Measurements from ENCODE around the gene CATSPERE. TPM values are rescaled to one million over a fixed set of nuclear protein-coding genes. Genes with fewer than 3 reads are reported as not detected.

CATSPERE gene
- total and polyA plus RNA-seq, 9 of the 15 experiments (the other 6 are each of a cell fraction or from before 2014, with no cell fraction given), result 0.06 to 0.16 (median 0.09) TPM; not detected in 3

GRCh38 chr1:244599937-244600350, 138.9 kb downstream of the CATSPERE start:
- no peaks in the 10 kb centered on the region for H3K36me3 ChIP-seq (ENCODE audit: control insufficient read depth, insufficient read depth, low read length)
- peaks cover 23 to 37% of the 10 kb centered on the region in 2 experiments for H3K27me3 ChIP-seq (ENCODE audit: control insufficient read depth in 2 of 2, insufficient read depth in 2 of 2, low read length in 2 of 2)
- no peak overlapping the region for H3K4me2 ChIP-seq (ENCODE audit: insufficient read depth, low read length)
- H2AFZ ChIP-seq (ENCODE audit: low read depth, low read length), result peak overlapping the region; percentile 29; the same call in 1 of the 2 replicates
- no TSS peak for BruUV-seq (replicated peaks)
- ChIA-PET POLR2A (interaction anchor here (0.6 to 1.2 kb wide), 5 partner anchors 9 to 209 kb away, joined by 3 to 4 read pairs (median 3); no protein-coding TSS in a partner anchor), CTCF (ENCODE audit: low intra/inter-chr PET ratio) (no interaction called here)
- intact Hi-C loops (cut with micrococcal nuclease) (loop anchor here (5.0 kb wide), 1 partner anchor 122 kb away; no protein-coding TSS in a partner anchor), in situ Hi-C loops (cut with MboI) (loop anchor here (25.0 kb wide), 1 partner anchor 437 kb away; no protein-coding TSS in a partner anchor)
- H3K27ac ChIP-seq (ENCODE audit: extremely low read depth, low read depth, low read length), result no peak overlapping the region
- no peaks in the 10 kb centered on the region for H3K79me2 ChIP-seq (ENCODE audit: control insufficient read depth, insufficient read depth, low read length)
- H4K20me1 ChIP-seq (replicated peaks; ENCODE audit: control insufficient read depth, insufficient read depth, low read length), result no peaks in the 10 kb centered on the region
- DNase-seq (ENCODE audit: extremely low read depth in 1 of 4, low spot score in 3 of 4) (peak; percentile 22 to 50 (median 26)), FAIRE-seq (no peak), ATAC-seq (peak; percentile 33)
- under 1% methylated on average over 7 of the region's 7 CpGs for WGBS (ENCODE audit: insufficient coverage, low coverage, missing lambda C conversion rate)
- no peak overlapping the region for H3K9ac ChIP-seq (ENCODE audit: insufficient read depth in 1 of 2, low read depth in 2 of 2, low read length in 2 of 2)
- no peaks in the 10 kb centered on the region for H3K9me1 ChIP-seq (ENCODE audit: control insufficient read depth, insufficient read depth, low read length)
- H3K4me1 ChIP-seq (replicated peaks in 1 of 2; ENCODE audit: control insufficient read depth in 2 of 2, insufficient read depth in 2 of 2, low read length in 2 of 2), result no peaks in the 10 kb centered on the region; a peak in 2 of 5 replicates
- no peaks in the 10 kb centered on the region for H3K9me3 ChIP-seq (replicated peaks; ENCODE audit: control insufficient read depth, insufficient read depth, low read depth, low read length)
- H3K4me3 ChIP-seq, result no peak overlapping the region
- TF ChIP-seq ATF3 (IDR thresholded peaks at IDR 0.05) (peak; percentile 98), ATF3 (CRISPR knock-in tag; conservative IDR thresholded peaks at IDR 0.05) (0 out of 2 replicates have a peak, but pooled peaks have one; percentile 39), REST (IDR thresholded peaks at IDR 0.05; ENCODE audit: borderline replicate concordance) (no peak), REST (CRISPR knock-in tag; IDR thresholded peaks at IDR 0.05; ENCODE audit: low read depth) (no peak), CREM (IDR thresholded peaks at IDR 0.05; ENCODE audit: low read depth) (peak; percentile 75), ARID3A (IDR thresholded peaks at IDR 0.05; ENCODE audit: borderline replicate concordance, low read depth, low read length) (0 out of 2 replicates have a peak, but pooled peaks have one; percentile 23), LCOR (CRISPR knock-in tag; IDR thresholded peaks at IDR 0.05) (0 out of 2 replicates have a peak, but pooled peaks have one; percentile 25), HNRNPLL (IDR thresholded peaks at IDR 0.05; ENCODE audit: low read depth, low read length, poor library complexity, severe bottlenecking) (no peak), FOXJ2 (tag; IDR thresholded peaks at IDR 0.05) (no peak), RFX7 (CRISPR knock-in tag; IDR thresholded peaks at IDR 0.05) (no peak), CEBPG (CRISPR knock-in tag; IDR thresholded peaks at IDR 0.05) (no peak), CEBPG (tag; conservative IDR thresholded peaks at IDR 0.05 in 1 of 2, IDR thresholded peaks at IDR 0.05 in 1 of 2) (peak in 1 of 2 experiments; percentile 43; a peak in 1 of 4 replicates)
